Endothelial cell (in vitro differentiated cells): ENCODE results near the gene PUS10. TPM values are rescaled to one million over a fixed set of nuclear protein-coding genes. Genes with fewer than 3 reads are reported as not detected.

Experiments
- DNase-seq: peaks from one replicate; pipeline ENCODE4 v3.0.0; 2021; ENCODE audit warnings: low spot score
- H3K27ac Mint-ChIP-seq: one replicate; pipeline ENCODE4 v1.8.0; 2021; ENCODE audit warnings: mixed read lengths, inconsistent platforms; ENCODE audit not compliant: unreplicated experiment
- H3K27me3 Mint-ChIP-seq: one replicate; pipeline ENCODE4 v1.8.0; 2021; ENCODE audit warnings: mild to moderate bottlenecking, moderate library complexity, mixed read lengths, inconsistent platforms; ENCODE audit not compliant: unreplicated experiment
- H3K36me3 Mint-ChIP-seq: one replicate; pipeline ENCODE4 v1.8.0; 2021; ENCODE audit warnings: mild to moderate bottlenecking, low read depth, mixed read lengths, inconsistent platforms; ENCODE audit not compliant: unreplicated experiment
- H3K4me1 Mint-ChIP-seq: one replicate; pipeline ENCODE4 v1.8.0; 2021; ENCODE audit warnings: mild to moderate bottlenecking, mixed read lengths, inconsistent platforms; ENCODE audit not compliant: unreplicated experiment
- H3K4me3 Mint-ChIP-seq: one replicate; pipeline ENCODE4 v1.8.0; 2021; ENCODE audit warnings: mild to moderate bottlenecking, mixed read lengths, inconsistent platforms; ENCODE audit not compliant: unreplicated experiment
- H3K9me3 Mint-ChIP-seq: one replicate; pipeline ENCODE4 v1.8.0; 2021; ENCODE audit warnings: mixed read lengths, inconsistent platforms; ENCODE audit not compliant: unreplicated experiment
- CTCF ChIP-seq: fragments of 200-600 bp; sonication (generic); IDR thresholded peaks from one replicate; pipeline ENCODE4 v1.5.0; 2021; ENCODE audit warnings: antibody characterized with exemption; ENCODE audit not compliant: unreplicated experiment
- total RNA-seq: library from RNA; stranded (reverse); fragmentation: NEBNext Ultra II Directional; extraction: Animal tissue kit (Norgen Biotek cat#: 25700); gene quantifications from one replicate; pipeline ENCODE4 v1.2.1, GENCODE V29; 2021; ENCODE audit not compliant: unreplicated experiment

Gene PUS10
- total RNA-seq, 1 donor from 2014 or later, result 8.5 TPM

GRCh38 chr2:60948926-60949579 lies 69.0 kb downstream of the PUS10 start:
- Mint-ChIP-seq H3K27me3 (peaks cover 3% of the 10 kb centered on the region), H3K27ac (no peak overlapping the region), H3K36me3 (peaks cover 20% of the 10 kb centered on the region), H3K9me3 (no peaks in the 10 kb centered on the region), H3K4me1 (no peaks in the 10 kb centered on the region), H3K4me3 (no peak overlapping the region)
- DNase-seq, result no peak
- TF ChIP-seq CTCF, result no peak

- Mint-ChIP-seq H3K36me3 (peaks cover 12% of the 10 kb centered on the region), H3K4me3 (no peak overlapping the region)
Observed at GRCh38 chr2:60948161-60948560, 69.9 kb downstream of the PUS10 start.

GRCh38 chr2:60947056-60947455 lies 71.0 kb downstream of the PUS10 start:
- no peak for DNase-seq
- Mint-ChIP-seq H3K27ac (no peak overlapping the region), H3K27me3 (peaks cover 3% of the 10 kb centered on the region), H3K4me3 (no peak overlapping the region), H3K9me3 (no peaks in the 10 kb centered on the region), H3K36me3 (peaks cover 7% of the 10 kb centered on the region), H3K4me1 (no peaks in the 10 kb centered on the region)
- no peak for TF ChIP-seq CTCF

More at GRCh38 chr2:60948161-60948560, 69.9 kb downstream of the PUS10 start:
- Mint-ChIP-seq H3K9me3 (no peaks in the 10 kb centered on the region), H3K4me1 (no peaks in the 10 kb centered on the region), H3K27ac (no peak overlapping the region), H3K27me3 (peaks cover 3% of the 10 kb centered on the region)
- DNase-seq, result no peak
- no peak for TF ChIP-seq CTCF

- Mint-ChIP-seq H3K27me3 (peaks cover 3% of the 10 kb centered on the region), H3K4me1 (no peaks in the 10 kb centered on the region), H3K36me3 (peaks cover 7% of the 10 kb centered on the region), H3K27ac (no peak overlapping the region), H3K4me3 (no peak overlapping the region), H3K9me3 (no peaks in the 10 kb centered on the region)
- TF ChIP-seq CTCF, result no peak
- DNase-seq, result no peak
Observed at GRCh38 chr2:60945341-60945740, 72.7 kb downstream of the PUS10 start.

- Mint-ChIP-seq H3K36me3 (peaks cover 14% of the 10 kb centered on the region), H3K9me3 (no peaks in the 10 kb centered on the region), H3K4me1 (peaks cover 14% of the 10 kb centered on the region), H3K4me3 (no peak overlapping the region), H3K27ac (no peak overlapping the region), H3K27me3 (no peaks in the 10 kb centered on the region)
- no peak for DNase-seq
- no peak for TF ChIP-seq CTCF
Observed at GRCh38 chr2:60939622-60940021, 78.4 kb downstream of the PUS10 start.
